Measurements from ENCODE around the gene DMWD.

- TF ChIP-seq CTCF (IDR thresholded peaks at IDR 0.05) = no peak
- TF ChIP-seq EP300 (IDR thresholded peaks at IDR 0.05) = no peak
- no peak for TF ChIP-seq POLR2A (IDR thresholded peaks at IDR 0.05)
- no peak for TF ChIP-seq POLR2AphosphoS5 (IDR thresholded peaks at IDR 0.05)
Observed at GRCh38 chr19:45825263-45825605, 32.6 kb upstream of the DMWD start.

Data from sigmoid colon (tissue), 4 donors.